D721Med (cell line): ENCODE measurements around the gene IST1.

Experiments used
- DNase-seq: peaks from one replicate; pipeline ENCODE4 v3.0.0; 2011; ENCODE audit warnings: low spot score; ENCODE audit not compliant: insufficient read length
- FAIRE-seq: peaks from 2 replicates; lab custom pipeline; 2011; peaks lifted over from hg19 to GRCh38; lab: Jason Lieb, UNC
- TF ChIP-seq, protein P1 (sequence below): IDR thresholded peaks from 2 replicates; pipeline ENCODE4 v1.5.1; 2012; ENCODE audit warnings: mild to moderate bottlenecking, control low read depth; ENCODE audit not compliant: insufficient read depth; ENCODE audit errors: missing control alignments

Gene IST1

DNA sequence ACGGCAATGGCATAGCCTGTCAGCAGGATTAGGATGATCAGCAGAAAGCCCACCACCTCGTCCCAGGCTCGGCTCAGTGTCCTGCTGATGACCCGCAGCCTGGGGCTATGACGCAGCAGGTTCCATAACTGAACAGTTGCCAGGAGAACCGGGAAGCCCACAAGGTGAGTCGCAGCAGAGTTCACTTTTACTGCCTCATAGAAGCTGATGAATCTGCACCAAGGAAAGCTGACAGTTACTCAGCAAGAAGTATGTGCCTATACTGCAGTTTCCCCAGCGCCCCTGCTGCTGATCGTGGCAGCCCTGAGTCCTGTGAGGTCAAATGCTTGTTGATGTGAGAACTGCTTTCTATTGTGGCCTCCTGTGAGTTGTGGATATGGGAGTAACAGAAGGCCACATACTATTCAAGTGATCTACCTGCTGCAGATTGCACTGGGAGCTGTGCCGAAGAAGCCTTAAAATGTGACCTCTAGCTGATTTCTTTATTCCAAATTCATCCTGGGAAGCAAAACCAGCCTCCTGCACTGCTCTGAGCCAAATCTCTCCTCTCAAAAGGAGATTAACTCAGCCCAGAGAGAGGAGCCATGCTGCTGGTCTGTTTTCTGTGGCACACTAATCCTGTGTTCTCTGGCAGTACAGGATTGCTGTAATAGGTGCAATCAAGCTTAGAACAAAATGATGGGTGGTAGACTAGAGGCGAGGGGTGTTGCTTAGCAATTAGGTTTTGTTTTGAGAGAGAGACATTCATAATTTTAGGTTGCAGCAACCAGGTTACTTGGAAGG is 38.8 kb downstream of the IST1 start:
- no peak for DNase-seq
- TF ChIP-seq, protein P1, sequence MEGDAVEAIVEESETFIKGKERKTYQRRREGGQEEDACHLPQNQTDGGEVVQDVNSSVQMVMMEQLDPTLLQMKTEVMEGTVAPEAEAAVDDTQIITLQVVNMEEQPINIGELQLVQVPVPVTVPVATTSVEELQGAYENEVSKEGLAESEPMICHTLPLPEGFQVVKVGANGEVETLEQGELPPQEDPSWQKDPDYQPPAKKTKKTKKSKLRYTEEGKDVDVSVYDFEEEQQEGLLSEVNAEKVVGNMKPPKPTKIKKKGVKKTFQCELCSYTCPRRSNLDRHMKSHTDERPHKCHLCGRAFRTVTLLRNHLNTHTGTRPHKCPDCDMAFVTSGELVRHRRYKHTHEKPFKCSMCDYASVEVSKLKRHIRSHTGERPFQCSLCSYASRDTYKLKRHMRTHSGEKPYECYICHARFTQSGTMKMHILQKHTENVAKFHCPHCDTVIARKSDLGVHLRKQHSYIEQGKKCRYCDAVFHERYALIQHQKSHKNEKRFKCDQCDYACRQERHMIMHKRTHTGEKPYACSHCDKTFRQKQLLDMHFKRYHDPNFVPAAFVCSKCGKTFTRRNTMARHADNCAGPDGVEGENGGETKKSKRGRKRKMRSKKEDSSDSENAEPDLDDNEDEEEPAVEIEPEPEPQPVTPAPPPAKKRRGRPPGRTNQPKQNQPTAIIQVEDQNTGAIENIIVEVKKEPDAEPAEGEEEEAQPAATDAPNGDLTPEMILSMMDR = no peak
- no peak for FAIRE-seq

GRCh38 chr16:71937868-71938510 is 42.7 kb downstream of the IST1 start:
- TF ChIP-seq, protein P1 = no peak
- DNase-seq (no peak), FAIRE-seq (no peak)

DNA sequence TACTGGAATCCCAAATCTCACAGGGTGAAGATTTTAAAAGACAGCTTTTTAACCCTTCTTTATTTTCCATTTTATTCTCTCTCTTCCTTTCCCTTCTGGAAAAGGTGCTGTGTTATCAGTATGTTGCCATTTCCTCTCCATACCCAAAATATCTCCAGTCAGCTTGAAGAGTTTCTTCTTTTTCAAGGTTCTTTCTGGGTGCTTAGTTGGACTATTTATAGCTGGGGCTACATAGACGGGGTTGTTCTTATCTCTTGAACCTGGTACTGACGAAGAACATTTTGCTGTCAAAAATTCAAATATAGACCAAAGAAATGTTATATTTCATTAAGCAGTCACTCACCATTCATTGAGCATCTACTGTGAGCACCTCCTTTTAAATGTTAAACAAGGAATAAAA is 48.6 kb downstream of the IST1 start:
- TF ChIP-seq, protein P1 = no peak
- no peak for DNase-seq
- no peak for FAIRE-seq

DNA sequence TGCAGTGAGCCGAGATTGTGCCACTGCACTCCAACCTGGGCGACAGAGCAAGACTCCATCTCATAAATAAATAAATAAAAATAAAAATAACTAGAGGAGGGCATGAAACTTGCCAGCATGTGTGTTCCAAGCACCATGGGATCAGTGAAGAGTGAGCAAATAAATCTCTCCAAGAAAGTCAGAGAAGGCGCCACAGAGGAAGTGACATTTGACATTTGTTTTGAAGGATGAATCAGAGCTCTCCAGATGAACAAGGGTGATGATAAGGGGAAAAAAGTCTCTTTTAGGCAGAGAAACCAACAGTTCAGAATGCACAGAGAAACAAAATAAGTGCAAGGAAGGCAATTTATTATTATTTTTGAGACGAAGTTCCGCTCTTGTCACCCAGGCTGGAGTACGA is 50.3 kb downstream of the IST1 start:
- FAIRE-seq (no peak), DNase-seq (no peak)
- TF ChIP-seq, protein P1 = no peak

- TF ChIP-seq, protein P1 = no peak
- FAIRE-seq = no peak
Observed at GRCh38 chr16:71952825-71953224, 57.5 kb downstream of the IST1 start.

GRCh38 chr16:71954180-71954579 is 58.8 kb downstream of the IST1 start:
- DNase-seq (no peak), FAIRE-seq (no peak)
- TF ChIP-seq, protein P1 = no peak

More at GRCh38 chr16:71952825-71953224, 57.5 kb downstream of the IST1 start:
- DNase-seq = no peak
